Measurements from ENCODE around the gene TMPRSS15.

The TMPRSS15 gene

GRCh38 chr21:18244671-18245463 lies 158.7 kb downstream of the TMPRSS15 start, which contains the start of gene CHODL:
TSS of gene CHODL (plus strand) at chr21:18244833. CDS start at chr21:18245224, 391 bp downstream.
- DNase-seq (ENCODE audit: low spot score), result no peak

GRCh38 chr21:18235545-18235944 lies 168.0 kb downstream of the TMPRSS15 start:
- DNase-seq (ENCODE audit: low spot score), result no peak

GRCh38 chr21:18228060-18228739 lies 175.4 kb downstream of the TMPRSS15 start:
- DNase-seq (ENCODE audit: low spot score), result no peak

- no peak for DNase-seq (ENCODE audit: low spot score)
These were observed 181.2 kb downstream of the TMPRSS15 start for GRCh38 chr21:18222346-18222745.

- DNase-seq (ENCODE audit: low spot score), result no peak
These were observed 183.1 kb downstream of the TMPRSS15 start for GRCh38 chr21:18220498-18220897.

All from activated CD4-positive, alpha-beta T cell treated with anti-CD3 and anti-CD28 coated beads, Interleukin-2, Interleukin-4, amounts not matched to agents 100 ng/mL and 50 ng/mL, durations not matched to agents 16 hours and 8 hours (primary cell).